C4-2B (cell line): Measurements from ENCODE around the gene NHSL2.

Source experiments
- H3K27ac ChIP-seq: fragments of 450-650 bp; 2 replicates; pipeline ENCODE4 v1.5.1; 2017
- ZFX ChIP-seq: fragments of 450-650 bp; IDR thresholded peaks from 2 replicates; pipeline ENCODE4 v1.6.1; 2017
- TF ChIP-seq, protein P1 (sequence below): fragments of 450-650 bp; conservative IDR thresholded peaks from 2 replicates; pipeline ENCODE4 v1.5.1; 2017; ENCODE audit warnings: mild to moderate bottlenecking

Gene NHSL2

DNA sequence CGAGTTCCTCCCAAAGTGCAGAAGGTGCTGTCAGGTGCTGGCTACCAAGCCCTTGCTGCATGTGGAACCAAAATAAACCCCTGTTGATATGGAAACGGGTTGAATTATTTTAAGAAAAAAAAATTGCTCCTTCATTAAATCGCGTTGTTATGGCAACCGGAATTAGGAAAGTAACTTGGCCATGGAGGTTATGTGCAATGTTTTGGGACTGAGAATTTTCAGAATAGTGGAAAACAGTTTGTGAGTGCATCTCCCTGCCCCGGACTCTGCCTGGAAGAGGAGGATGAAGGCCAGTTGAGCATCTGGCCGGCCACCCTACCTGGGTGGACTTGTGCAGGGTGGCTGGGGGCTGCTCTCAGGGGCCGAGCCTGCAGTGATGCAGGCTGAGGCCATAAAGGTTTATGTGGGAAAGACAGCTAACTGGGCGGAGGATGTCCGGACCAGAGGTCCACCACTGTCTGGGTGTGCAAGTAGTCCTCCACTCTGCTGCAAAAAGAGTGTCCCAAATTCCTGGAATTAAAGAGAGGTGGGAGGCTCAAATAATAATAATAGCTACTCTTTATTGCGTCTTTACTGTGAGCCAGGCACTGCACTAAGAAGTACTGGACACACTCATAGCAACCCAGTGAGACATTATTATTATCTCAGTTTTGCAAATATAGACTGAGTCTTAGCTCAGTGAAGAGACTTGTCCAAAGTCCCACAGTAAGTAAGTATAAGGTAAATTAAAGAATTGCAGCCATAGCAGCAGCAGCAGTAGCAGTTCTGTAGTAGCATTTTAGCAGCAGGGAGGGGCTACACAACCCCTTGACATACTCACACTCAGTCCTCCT is 200.4 kb downstream of the NHSL2 start:
- no peak overlapping the region for H3K27ac ChIP-seq
- no peak for TF ChIP-seq ZFX
- TF ChIP-seq, protein P1, sequence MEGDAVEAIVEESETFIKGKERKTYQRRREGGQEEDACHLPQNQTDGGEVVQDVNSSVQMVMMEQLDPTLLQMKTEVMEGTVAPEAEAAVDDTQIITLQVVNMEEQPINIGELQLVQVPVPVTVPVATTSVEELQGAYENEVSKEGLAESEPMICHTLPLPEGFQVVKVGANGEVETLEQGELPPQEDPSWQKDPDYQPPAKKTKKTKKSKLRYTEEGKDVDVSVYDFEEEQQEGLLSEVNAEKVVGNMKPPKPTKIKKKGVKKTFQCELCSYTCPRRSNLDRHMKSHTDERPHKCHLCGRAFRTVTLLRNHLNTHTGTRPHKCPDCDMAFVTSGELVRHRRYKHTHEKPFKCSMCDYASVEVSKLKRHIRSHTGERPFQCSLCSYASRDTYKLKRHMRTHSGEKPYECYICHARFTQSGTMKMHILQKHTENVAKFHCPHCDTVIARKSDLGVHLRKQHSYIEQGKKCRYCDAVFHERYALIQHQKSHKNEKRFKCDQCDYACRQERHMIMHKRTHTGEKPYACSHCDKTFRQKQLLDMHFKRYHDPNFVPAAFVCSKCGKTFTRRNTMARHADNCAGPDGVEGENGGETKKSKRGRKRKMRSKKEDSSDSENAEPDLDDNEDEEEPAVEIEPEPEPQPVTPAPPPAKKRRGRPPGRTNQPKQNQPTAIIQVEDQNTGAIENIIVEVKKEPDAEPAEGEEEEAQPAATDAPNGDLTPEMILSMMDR: no peak

DNA sequence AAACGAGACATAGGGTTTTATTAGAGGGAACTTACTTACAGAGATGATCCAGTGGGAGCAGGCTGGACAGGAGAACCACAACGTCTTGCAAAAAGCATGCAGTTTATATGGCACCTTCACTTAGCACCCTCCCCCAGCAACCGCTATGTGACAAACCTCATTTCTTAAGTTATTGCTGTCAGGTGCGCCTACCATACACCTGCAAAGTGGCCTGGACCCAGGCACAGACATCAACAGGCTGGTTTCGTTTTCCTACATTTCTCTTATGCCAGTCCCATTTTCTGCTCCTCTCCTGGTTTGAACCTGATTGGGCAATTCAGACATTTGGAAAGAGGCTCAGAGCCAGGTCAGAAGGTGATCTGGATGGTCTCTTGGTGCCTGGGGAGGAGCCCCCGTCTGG is 202.8 kb downstream of the NHSL2 start:
- TF ChIP-seq, protein P1: no peak
- TF ChIP-seq ZFX: no peak
- no peak overlapping the region for H3K27ac ChIP-seq

DNA sequence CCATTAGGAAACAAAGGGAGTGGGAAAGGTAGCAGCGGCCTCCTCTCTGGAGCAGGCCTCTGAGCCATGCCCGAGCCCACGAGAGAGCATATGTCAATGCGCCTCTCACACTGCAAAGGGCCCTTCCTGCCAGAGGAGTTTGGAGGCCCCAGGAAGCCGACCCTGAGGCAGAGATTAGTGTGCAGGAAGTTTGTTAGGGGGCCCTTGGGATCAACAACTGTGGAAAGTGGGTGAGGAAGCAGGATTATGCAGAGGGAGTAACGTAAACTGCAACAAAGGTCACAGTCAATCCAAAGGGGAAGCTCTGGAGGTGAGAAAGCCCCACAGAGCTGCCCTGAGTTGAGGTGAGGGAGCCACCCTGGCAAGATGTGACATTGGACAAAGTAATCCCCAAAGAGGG is 203.7 kb downstream of the NHSL2 start:
- TF ChIP-seq ZFX: no peak
- TF ChIP-seq, protein P1: no peak
- H3K27ac ChIP-seq: no peak overlapping the region

DNA sequence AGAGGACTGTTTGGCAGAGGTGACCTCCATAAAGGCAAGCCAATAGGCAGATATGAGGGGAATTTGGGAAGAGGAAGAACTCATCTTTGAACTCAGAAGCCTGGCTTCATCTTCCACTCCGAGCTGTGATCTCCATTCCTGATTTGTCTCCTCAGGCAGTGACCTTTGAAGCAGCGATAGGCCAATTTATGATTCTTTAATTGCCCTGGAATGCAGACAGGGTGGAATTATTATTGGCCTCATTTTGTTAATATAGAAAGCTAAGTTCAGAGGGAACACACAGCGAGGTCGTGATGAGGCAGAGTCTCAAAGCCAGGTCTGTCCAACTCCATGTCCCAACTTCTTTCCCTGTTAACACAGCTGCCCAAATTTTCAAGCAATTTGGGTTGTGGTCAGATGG is 204.2 kb downstream of the NHSL2 start:
- no peak for TF ChIP-seq ZFX
- TF ChIP-seq, protein P1: no peak
- H3K27ac ChIP-seq: no peak overlapping the region

DNA sequence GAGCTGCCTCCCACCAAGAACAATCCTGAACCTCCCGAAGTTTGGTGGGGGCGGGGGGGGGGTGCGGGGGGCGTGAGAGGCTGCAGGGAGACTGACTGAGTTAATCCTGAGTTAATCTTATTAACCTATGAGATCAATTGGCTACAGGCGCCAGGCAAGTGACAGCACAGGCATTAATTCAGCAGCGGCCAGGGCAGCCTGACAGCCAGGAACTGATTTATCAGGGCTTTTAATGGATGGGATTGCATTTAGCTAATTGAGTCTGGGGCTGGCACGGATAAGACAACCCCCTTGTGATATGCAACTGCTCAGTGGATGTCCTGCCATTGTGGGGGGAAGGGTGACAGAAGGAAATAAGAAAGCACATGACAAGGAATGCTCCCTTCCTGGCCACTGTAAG is 204.7 kb downstream of the NHSL2 start:
- TF ChIP-seq, protein P1: no peak
- TF ChIP-seq ZFX: no peak
- no peak overlapping the region for H3K27ac ChIP-seq

DNA sequence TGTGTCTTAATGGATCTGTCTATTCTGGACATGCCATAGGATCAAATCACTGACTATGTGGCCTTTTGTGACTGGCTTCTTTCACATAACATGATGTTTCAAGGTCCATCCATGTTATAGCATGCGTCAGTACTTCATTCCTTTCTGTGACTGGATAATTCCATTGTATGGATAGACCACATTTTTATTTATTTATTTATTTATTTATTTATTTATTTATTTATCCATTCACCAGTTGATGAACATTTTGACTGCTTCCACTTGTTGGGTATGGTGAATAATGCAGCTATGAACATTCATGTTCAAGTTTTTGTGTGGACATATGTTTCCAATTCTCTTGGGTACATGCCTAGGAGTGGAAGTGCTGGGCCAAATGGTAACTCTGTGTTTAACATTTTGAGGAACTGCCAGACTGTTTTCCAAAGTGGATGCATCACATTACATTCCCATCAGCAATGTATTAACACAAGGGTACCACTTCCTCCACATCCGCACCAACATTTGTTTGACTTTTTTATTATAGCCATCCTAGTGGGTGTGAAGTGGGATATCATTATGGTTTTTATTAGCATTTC is 207.1 kb downstream of the NHSL2 start:
- TF ChIP-seq ZFX: no peak
- TF ChIP-seq, protein P1: no peak

DNA sequence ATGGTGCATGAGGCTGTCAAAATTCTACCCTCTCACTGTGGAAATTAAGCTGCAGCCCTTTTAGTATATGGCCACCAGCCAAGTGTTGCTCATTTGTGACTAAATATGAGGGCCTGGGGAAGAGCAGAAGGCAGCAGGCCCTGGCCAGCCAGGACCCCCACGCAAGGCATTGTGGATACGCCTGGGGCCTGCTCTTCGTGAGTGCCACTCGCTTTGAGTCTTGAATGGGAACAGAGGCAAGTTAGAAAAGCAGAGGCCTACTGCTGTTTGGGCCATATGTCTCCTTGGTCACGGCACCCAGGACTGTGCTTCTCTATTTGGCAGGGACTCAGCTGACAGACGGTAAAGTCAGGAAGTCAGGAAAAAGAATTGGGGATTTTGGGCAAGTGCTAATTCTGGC is 210.2 kb downstream of the NHSL2 start:
- TF ChIP-seq, protein P1: no peak
- TF ChIP-seq ZFX: no peak
- no peak overlapping the region for H3K27ac ChIP-seq

More for the DNA sequence above, 207.1 kb downstream of the NHSL2 start:
- H3K27ac ChIP-seq: no peak overlapping the region
